ENCODE data around the gene CASK.

The CASK gene

GRCh38 chrX:41837270-41837944 lies 85.9 kb downstream of the CASK start:
- H3K4me3 ChIP-seq (ENCODE audit: low read depth, low read length): no peak overlapping the region
- TF ChIP-seq, protein P1, sequence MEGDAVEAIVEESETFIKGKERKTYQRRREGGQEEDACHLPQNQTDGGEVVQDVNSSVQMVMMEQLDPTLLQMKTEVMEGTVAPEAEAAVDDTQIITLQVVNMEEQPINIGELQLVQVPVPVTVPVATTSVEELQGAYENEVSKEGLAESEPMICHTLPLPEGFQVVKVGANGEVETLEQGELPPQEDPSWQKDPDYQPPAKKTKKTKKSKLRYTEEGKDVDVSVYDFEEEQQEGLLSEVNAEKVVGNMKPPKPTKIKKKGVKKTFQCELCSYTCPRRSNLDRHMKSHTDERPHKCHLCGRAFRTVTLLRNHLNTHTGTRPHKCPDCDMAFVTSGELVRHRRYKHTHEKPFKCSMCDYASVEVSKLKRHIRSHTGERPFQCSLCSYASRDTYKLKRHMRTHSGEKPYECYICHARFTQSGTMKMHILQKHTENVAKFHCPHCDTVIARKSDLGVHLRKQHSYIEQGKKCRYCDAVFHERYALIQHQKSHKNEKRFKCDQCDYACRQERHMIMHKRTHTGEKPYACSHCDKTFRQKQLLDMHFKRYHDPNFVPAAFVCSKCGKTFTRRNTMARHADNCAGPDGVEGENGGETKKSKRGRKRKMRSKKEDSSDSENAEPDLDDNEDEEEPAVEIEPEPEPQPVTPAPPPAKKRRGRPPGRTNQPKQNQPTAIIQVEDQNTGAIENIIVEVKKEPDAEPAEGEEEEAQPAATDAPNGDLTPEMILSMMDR (IDR thresholded peaks at IDR 0.05; ENCODE audit: low read depth, low read length): no peak

- no peak overlapping the region for H3K4me3 ChIP-seq (ENCODE audit: low read depth, low read length)
- TF ChIP-seq, protein P1 (IDR thresholded peaks at IDR 0.05; ENCODE audit: low read depth, low read length): no peak
Observed at GRCh38 chrX:41828826-41829225, 94.5 kb downstream of the CASK start.

- TF ChIP-seq, protein P1 (IDR thresholded peaks at IDR 0.05; ENCODE audit: low read depth, low read length): no peak
- no peak overlapping the region for H3K4me3 ChIP-seq (ENCODE audit: low read depth, low read length)
Observed at GRCh38 chrX:41827886-41828285, 95.5 kb downstream of the CASK start.

DNA sequence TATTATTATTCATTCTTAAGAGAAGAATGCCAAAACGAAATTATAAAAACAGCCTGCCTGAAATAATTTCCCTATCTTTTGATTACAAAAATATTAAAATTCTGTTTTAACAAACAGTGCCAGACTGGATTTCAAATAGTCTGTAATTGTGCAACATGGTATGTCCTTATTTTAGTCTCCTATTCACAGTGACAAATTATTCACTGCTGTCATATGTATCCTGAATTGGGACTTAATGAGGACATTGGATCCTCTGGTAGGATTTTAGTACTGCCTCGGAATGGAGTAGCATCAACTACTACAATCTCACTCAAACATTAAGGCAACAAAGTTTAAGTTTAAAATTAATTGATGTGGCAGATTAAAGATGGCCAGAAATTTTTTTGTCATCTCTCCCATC lies 97.6 kb downstream of the CASK start:
- no peak overlapping the region for H3K4me3 ChIP-seq (ENCODE audit: low read depth, low read length)
- TF ChIP-seq, protein P1 (IDR thresholded peaks at IDR 0.05; ENCODE audit: low read depth, low read length): no peak

DNA sequence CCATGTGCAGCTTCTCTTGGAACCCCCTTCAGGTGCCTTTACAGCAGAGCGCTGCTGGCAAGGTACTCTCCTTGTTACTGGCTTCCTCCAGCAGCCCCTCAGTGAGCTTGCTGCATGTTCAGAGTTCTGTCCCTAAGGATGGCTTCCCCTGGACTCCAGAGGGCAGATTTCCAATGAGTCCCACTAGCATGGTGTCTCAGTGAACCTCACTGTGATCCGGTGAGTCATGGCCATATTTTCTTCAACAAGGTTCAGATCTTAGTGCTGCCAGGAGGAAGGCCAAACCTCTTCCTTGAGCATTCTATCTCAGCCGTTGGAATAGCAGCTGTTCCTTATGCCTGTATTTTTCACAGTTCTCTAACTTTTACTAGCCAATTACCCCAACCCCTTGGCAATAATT lies 98.8 kb downstream of the CASK start:
- TF ChIP-seq, protein P1 (IDR thresholded peaks at IDR 0.05; ENCODE audit: low read depth, low read length): no peak
- H3K4me3 ChIP-seq (ENCODE audit: low read depth, low read length): no peak overlapping the region

DNA sequence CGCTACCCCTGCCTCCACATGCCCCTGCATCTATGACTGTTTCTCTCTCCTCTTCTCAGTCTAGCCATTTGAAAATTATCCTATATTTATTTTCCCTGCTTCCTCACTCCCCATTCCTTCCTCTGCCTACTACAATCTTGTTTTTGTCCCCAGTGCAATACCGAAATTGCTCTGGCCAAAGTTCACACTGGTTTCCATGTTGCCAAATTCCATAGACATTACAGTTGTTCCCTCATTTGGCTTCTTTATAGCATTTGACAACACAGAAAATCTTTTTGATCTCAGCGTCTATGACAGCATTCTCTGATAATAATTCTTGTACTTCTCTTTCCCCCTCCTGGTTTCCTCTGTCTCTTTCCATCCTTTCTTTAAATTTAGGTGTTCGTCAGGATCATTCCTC lies 100.0 kb downstream of the CASK start:
- no peak overlapping the region for H3K4me3 ChIP-seq (ENCODE audit: low read depth, low read length)
- TF ChIP-seq, protein P1 (IDR thresholded peaks at IDR 0.05; ENCODE audit: low read depth, low read length): no peak

GRCh38 chrX:41822892-41823291 lies 100.5 kb downstream of the CASK start:
- TF ChIP-seq, protein P1 (IDR thresholded peaks at IDR 0.05; ENCODE audit: low read depth, low read length): no peak
- no peak overlapping the region for H3K4me3 ChIP-seq (ENCODE audit: low read depth, low read length)

All from WI38 (cell line).